Panc1 (cell line): Measurements from ENCODE around the gene MAST4. TPM values are rescaled to one million over a fixed set of nuclear protein-coding genes. Genes with fewer than 3 reads are reported as not detected.

ENCODE experiments used
- ATAC-seq: fragments of 200-7000 bp; cut with Tn5 transposase; 2 replicates; pipeline ENCODE4 v1.9.1; 2020; ENCODE audit warnings: mild to moderate bottlenecking, moderate library complexity
- BruUV-seq: library from RNA; stranded (reverse); fragments of 400-500 nt; replicated peaks from 2 replicates; lab custom pipeline; 2021; lab: Mats Ljungman, UMichigan
- CTCF ChIA-PET: fragments of 300-600 bp; sonication (Branson Sonifier 250); formaldehyde crosslinking; loops from one replicate; lab custom pipeline; 2022; ENCODE audit warnings: antibody characterized with exemption; lab: Charles Lee
- POLR2A ChIA-PET: fragments of 300-600 bp; sonication (Branson Sonifier 250); formaldehyde crosslinking; loops from one replicate; lab custom pipeline; 2022; ENCODE audit warnings: antibody characterized with exemption; lab: Charles Lee
- DNase-seq: peaks from one replicate; pipeline ENCODE4 v3.0.0-alpha.2; 2010; ENCODE audit warnings: low read depth, low spot score
- H3K27ac ChIP-seq: 2 replicates; pipeline ENCODE4 v1.5.1; 2011; ENCODE audit warnings: mild to moderate bottlenecking, low read length, inconsistent platforms
- H3K27me3 ChIP-seq: fragments of 200-500 bp; sonication (Bioruptor generic); 2 replicates; pipeline ENCODE4 v1.6.0; 2014; ENCODE audit warnings: low read length, inconsistent platforms; ENCODE audit not compliant: control insufficient read depth, insufficient read depth
- H3K36me3 ChIP-seq: fragments of 200-500 bp; sonication (Bioruptor generic); 2 replicates; pipeline ENCODE4 v1.5.1; 2014; ENCODE audit warnings: inconsistent platforms, mild to moderate bottlenecking, low read length, moderate library complexity; ENCODE audit not compliant: control insufficient read depth, insufficient read depth
- H3K4me1 ChIP-seq: 2 replicates; pipeline ENCODE4 v1.5.1; 2011; ENCODE audit warnings: inconsistent platforms, mild to moderate bottlenecking, low read length, moderate library complexity; ENCODE audit not compliant: control insufficient read depth, insufficient read depth
- H3K4me3 ChIP-seq, 2 experiments: 2 replicates each; pipeline ENCODE4 v1.5.1; 2011 to 2012; ENCODE audit warnings: low read depth in 2 of 2, low read length in 2 of 2, mild to moderate bottlenecking in 2 of 2, inconsistent platforms in 1 of 2, moderate library complexity in 1 of 2
- H3K9me3 ChIP-seq: fragments of 200-500 bp; sonication (Bioruptor generic); 2 replicates; pipeline ENCODE4 v1.5.1; 2014; ENCODE audit warnings: low read depth, mild to moderate bottlenecking, inconsistent platforms, low read length, moderate library complexity; ENCODE audit not compliant: control insufficient read depth, insufficient read depth
- POLR2AphosphoS5 ChIP-seq: IDR thresholded peaks from 2 replicates; pipeline ENCODE4 v1.6.1; 2012; ENCODE audit warnings: mild to moderate bottlenecking, low read depth, low read length, moderate library complexity
- SIN3A ChIP-seq: IDR thresholded peaks from 2 replicates; pipeline ENCODE4 v1.6.1; 2012; ENCODE audit warnings: low read depth, mild to moderate bottlenecking, low read length, moderate library complexity, borderline replicate concordance; ENCODE audit not compliant: insufficient read depth
- TCF7L2 ChIP-seq: IDR thresholded peaks from 2 replicates; pipeline ENCODE4 v1.6.1; 2011; ENCODE audit warnings: mild to moderate bottlenecking, low read depth, low read length, inconsistent platforms
- in situ Hi-C: cut with HindIII; loops from 2 replicates; pipeline ENCODE4 v1.10.0; 2016; ENCODE audit warnings: low sequenced_read_pairs, low pct_unique_long_range_greater_than_20kb
- intact Hi-C: fragments of 100-400 bp; cut with micrococcal nuclease; formaldehyde crosslinking; loops from one replicate; pipeline ENCODE4 v1.10.0; 2022; ENCODE audit not compliant: unreplicated experiment
- total RNA-seq: library from RNA; stranded (reverse); gene quantifications from one replicate; pipeline ENCODE4 v1.2.1, GENCODE V29; 2021; ENCODE audit not compliant: unreplicated experiment
- TF ChIP-seq, protein P1 (sequence below), 2 experiments: IDR thresholded peaks; 2 replicates each; pipeline ENCODE4 v1.6.1; 2011 to 2012; ENCODE audit warnings: low read depth in 2 of 2, control low read depth in 1 of 2, low read length in 1 of 2, mild to moderate bottlenecking in 1 of 2, moderate library complexity in 1 of 2; ENCODE audit not compliant: insufficient read depth in 1 of 2
- TF ChIP-seq, protein P2 (sequence below): fragments of 450-650 bp; IDR thresholded peaks from 2 replicates; pipeline ENCODE4 v1.5.1; 2017; ENCODE audit warnings: mild to moderate bottlenecking

The MAST4 gene
- total RNA-seq, 1 experiment from 2014 or later: 1.8 TPM

DNA sequence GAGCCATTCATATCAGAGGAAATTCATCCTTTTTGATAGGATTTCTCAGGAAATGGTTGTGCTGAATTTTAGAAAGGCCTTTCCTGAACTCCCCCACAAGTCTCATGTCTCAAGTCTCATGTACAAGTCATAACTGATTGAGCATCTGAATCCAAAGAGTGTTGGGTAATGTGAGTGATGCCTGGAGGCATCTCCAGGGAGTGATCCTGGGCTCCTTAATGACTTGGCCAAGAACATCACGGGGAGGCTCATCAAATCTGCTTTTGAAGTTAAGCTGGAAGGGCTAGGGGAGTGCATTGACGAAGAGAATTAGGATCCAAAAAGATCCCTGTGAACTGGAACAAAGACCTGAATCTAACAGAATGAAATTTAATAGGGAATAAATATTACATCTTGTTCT, 79.2 kb downstream of the MAST4 start:
- Histone ChIP-seq H3K27ac (no peak overlapping the region), H3K4me3 (no peak overlapping the region), H3K4me1 (no peaks in the 10 kb centered on the region), H3K36me3 (no peaks in the 10 kb centered on the region), H3K27me3 (peaks cover 2% of the 10 kb centered on the region), H3K9me3 (no peaks in the 10 kb centered on the region)
- intact Hi-C loops: no loop called here
- DNase-seq: no peak
- in situ Hi-C loops: no loop called here
- ATAC-seq: no peak
- BruUV-seq: no TSS peak
- TF ChIP-seq POLR2AphosphoS5: no peak
- TF ChIP-seq, protein P1, sequence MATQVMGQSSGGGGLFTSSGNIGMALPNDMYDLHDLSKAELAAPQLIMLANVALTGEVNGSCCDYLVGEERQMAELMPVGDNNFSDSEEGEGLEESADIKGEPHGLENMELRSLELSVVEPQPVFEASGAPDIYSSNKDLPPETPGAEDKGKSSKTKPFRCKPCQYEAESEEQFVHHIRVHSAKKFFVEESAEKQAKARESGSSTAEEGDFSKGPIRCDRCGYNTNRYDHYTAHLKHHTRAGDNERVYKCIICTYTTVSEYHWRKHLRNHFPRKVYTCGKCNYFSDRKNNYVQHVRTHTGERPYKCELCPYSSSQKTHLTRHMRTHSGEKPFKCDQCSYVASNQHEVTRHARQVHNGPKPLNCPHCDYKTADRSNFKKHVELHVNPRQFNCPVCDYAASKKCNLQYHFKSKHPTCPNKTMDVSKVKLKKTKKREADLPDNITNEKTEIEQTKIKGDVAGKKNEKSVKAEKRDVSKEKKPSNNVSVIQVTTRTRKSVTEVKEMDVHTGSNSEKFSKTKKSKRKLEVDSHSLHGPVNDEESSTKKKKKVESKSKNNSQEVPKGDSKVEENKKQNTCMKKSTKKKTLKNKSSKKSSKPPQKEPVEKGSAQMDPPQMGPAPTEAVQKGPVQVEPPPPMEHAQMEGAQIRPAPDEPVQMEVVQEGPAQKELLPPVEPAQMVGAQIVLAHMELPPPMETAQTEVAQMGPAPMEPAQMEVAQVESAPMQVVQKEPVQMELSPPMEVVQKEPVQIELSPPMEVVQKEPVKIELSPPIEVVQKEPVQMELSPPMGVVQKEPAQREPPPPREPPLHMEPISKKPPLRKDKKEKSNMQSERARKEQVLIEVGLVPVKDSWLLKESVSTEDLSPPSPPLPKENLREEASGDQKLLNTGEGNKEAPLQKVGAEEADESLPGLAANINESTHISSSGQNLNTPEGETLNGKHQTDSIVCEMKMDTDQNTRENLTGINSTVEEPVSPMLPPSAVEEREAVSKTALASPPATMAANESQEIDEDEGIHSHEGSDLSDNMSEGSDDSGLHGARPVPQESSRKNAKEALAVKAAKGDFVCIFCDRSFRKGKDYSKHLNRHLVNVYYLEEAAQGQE (IDR thresholded peaks at IDR 0.05; ENCODE audit: insufficient read depth in 1 of 2, low read depth in 2 of 2, low read length in 1 of 2): no peak
- TF ChIP-seq TCF7L2: no peak
- no peak for TF ChIP-seq SIN3A
- TF ChIP-seq, protein P2, sequence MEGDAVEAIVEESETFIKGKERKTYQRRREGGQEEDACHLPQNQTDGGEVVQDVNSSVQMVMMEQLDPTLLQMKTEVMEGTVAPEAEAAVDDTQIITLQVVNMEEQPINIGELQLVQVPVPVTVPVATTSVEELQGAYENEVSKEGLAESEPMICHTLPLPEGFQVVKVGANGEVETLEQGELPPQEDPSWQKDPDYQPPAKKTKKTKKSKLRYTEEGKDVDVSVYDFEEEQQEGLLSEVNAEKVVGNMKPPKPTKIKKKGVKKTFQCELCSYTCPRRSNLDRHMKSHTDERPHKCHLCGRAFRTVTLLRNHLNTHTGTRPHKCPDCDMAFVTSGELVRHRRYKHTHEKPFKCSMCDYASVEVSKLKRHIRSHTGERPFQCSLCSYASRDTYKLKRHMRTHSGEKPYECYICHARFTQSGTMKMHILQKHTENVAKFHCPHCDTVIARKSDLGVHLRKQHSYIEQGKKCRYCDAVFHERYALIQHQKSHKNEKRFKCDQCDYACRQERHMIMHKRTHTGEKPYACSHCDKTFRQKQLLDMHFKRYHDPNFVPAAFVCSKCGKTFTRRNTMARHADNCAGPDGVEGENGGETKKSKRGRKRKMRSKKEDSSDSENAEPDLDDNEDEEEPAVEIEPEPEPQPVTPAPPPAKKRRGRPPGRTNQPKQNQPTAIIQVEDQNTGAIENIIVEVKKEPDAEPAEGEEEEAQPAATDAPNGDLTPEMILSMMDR: no peak
- ChIA-PET CTCF (no interaction called here), POLR2A (no interaction called here)

DNA sequence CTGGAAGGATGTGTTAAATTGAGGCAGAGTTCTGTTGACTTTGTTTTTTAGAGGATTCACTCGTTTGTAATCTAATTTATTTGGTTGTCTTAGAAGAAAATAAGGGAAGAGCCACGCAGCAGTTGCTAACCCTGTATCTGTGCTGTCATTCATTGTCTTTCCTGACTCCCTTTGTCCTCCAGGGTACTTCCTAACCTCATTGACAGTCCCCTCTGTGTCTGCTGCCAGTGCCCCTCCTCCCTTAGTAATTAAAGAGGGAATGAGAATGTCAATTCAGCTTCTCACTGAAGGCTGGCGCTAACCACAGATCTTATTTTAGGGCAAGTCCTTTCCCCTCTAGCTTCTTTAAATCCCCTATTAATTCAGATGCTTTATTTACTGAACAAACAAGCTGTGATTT, 84.0 kb downstream of the MAST4 start:
- H3K4me1 ChIP-seq: no peaks in the 10 kb centered on the region
- intact Hi-C loops (no loop called here), in situ Hi-C loops (no loop called here)
- POLR2A ChIA-PET: no interaction called here
- TF ChIP-seq, protein P2: no peak
- TF ChIP-seq SIN3A (no peak), TCF7L2 (no peak), POLR2AphosphoS5 (no peak)
- TF ChIP-seq, protein P1 (IDR thresholded peaks at IDR 0.05; ENCODE audit: insufficient read depth in 1 of 2, low read depth in 2 of 2, low read length in 1 of 2): no peak
- no TSS peak for BruUV-seq
- no peaks in the 10 kb centered on the region for H3K9me3 ChIP-seq
- no peaks in the 10 kb centered on the region for H3K36me3 ChIP-seq
- no peaks in the 10 kb centered on the region; the same call in 1 of the 2 replicates for H3K27me3 ChIP-seq
- DNase-seq (no peak), ATAC-seq (no peak)
- H3K27ac ChIP-seq: no peak overlapping the region
- CTCF ChIA-PET: no interaction called here
- no peak overlapping the region for H3K4me3 ChIP-seq
